Left lung (tissue), 10 donors: ENCODE data around the gene CACNB4. TPM values are rescaled to one million over a fixed set of nuclear protein-coding genes. Genes with fewer than 3 reads are reported as not detected.

ENCODE experiments used
- ATAC-seq: fragments of 200-7000 bp; cut with Tn5 transposase; one replicate; pipeline ENCODE4 v1.9.1; 2020; ENCODE audit warnings: moderate library complexity
- DNase-seq, 4 donors: peaks; one replicate each; pipeline ENCODE4 v3.0.0-alpha.2; 2013 to 2020
- H3K27ac ChIP-seq, 2 donors: fragments of 200-600 bp; sonication (generic) in 1 of 2; one replicate each; pipeline versions ENCODE4 v1.5.0 to v1.8.0; 2020 to 2021
- H3K27me3 ChIP-seq, 2 donors: fragments of 200-600 bp; sonication (generic) in 1 of 2; one replicate each; pipeline versions ENCODE4 v1.5.0 to v1.8.0; 2020 to 2021
- H3K36me3 ChIP-seq, 2 donors: fragments of 200-600 bp; sonication (generic) in 1 of 2; one replicate each; pipeline versions ENCODE4 v1.5.0 to v1.8.0; 2020 to 2021
- H3K4me1 ChIP-seq, 2 donors: fragments of 200-600 bp; one replicate each; pipeline ENCODE4 v1.8.0; 2021
- H3K4me3 ChIP-seq, 2 donors: fragments of 200-600 bp; sonication (generic) in 1 of 2; one replicate each; pipeline versions ENCODE4 v1.5.0 to v1.8.0; 2020 to 2021; ENCODE audit warnings: mild to moderate bottlenecking in 1 of 2
- H3K9me3 ChIP-seq, 2 donors: fragments of 200-600 bp; sonication (generic) in 1 of 2; one replicate each; pipeline versions ENCODE4 v1.5.0 to v1.8.0; 2020 to 2021
- CTCF ChIP-seq, 2 donors: fragments of 200-600 bp; sonication (generic) in 1 of 2; IDR thresholded peaks; one replicate each; pipeline versions ENCODE4 v1.5.0 to v1.8.0; 2021; ENCODE audit warnings: antibody characterized with exemption in 2 of 2
- intact Hi-C, 2 donors: fragments of 100-400 bp; cut with DNase I; formaldehyde crosslinking; loops; one replicate each; pipeline versions ENCODE4 v1.11.2 to v1.14.2; 2022
- polyA plus RNA-seq, 6 donors: library from polyadenylated mRNA; unstranded; fragments of 120-200 nt; gene quantifications; one replicate each; pipeline ENCODE4 v1.2.1, GENCODE V29; 2013; ENCODE audit not compliant: insufficient read length in 6 of 6
- total RNA-seq, 2 donors: library from RNA; stranded (reverse); fragmentation: NEBNext Ultra II Directional; extraction: Animal tissue kit (Norgen Biotek cat#: 25700); gene quantifications; one replicate each; pipeline ENCODE4 v1.2.1, GENCODE V29; 2021
- donor health status: DM: no; HTN: yes; CAD: no.
- donor health status: DM: no; HTN: no; CAD: no.

Gene CACNB4
- total and polyA plus RNA-seq, 8 donors, result 5.9 to 11.2 (median 8.6) TPM

- Histone ChIP-seq H3K4me3 (no peak overlapping the region), H3K27me3 (no peaks in the 10 kb centered on the region), H3K27ac (no peak overlapping the region), H3K4me1 (no peaks in the 10 kb centered on the region), H3K9me3 (peaks cover 0 to 6% of the 10 kb centered on the region in 2 donors), H3K36me3 (peaks cover 0 to 21% of the 10 kb centered on the region in 2 donors)
- TF ChIP-seq CTCF (IDR thresholded peaks at IDR 0.05), result no peak
- DNase-seq (no peak), ATAC-seq (no peak)
- intact Hi-C loops, result no loop called here
Measured at GRCh38 chr2:151790689-151791088, 308.2 kb downstream of the CACNB4 start.

GRCh38 chr2:151789055-151789834, 309.6 kb downstream of the CACNB4 start:
- no peak overlapping the region for H3K27ac ChIP-seq
- ATAC-seq, result no peak
- no peak for TF ChIP-seq CTCF (IDR thresholded peaks at IDR 0.05)
- H3K9me3 ChIP-seq, result peaks cover 0 to 6% of the 10 kb centered on the region in 2 donors
- H3K36me3 ChIP-seq, result peaks cover 0 to 35% of the 10 kb centered on the region in 2 donors
- H3K27me3 ChIP-seq, result no peaks in the 10 kb centered on the region
- intact Hi-C loops, result no loop called here
- DNase-seq, result no peak
- no peaks in the 10 kb centered on the region for H3K4me1 ChIP-seq
- H3K4me3 ChIP-seq, result no peak overlapping the region

DNA sequence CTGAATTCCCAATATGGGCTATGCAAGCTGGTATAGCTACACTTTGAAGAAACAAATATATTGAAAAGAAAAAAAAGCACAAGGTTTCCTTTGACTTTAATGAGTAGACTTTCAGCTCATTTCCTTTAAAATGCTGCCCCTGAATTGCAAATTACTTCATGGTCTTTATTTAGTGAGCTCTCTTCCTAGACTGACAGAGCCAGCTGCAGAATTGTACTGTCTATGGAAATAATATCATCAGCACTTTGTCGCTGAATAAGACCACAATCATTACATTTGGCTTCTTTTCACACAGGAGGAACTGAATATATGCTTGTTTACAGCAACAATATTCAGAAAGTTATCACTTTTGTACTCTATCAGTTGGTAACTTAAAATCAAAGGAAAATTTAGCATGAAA, 312.4 kb downstream of the CACNB4 start:
- H3K27me3 ChIP-seq, result no peaks in the 10 kb centered on the region
- H3K27ac ChIP-seq, result no peak overlapping the region
- H3K4me3 ChIP-seq, result no peak overlapping the region
- peaks cover 0 to under 1% of the 10 kb centered on the region in 2 donors for H3K9me3 ChIP-seq
- no peaks in the 10 kb centered on the region for H3K4me1 ChIP-seq
- ATAC-seq (no peak), DNase-seq (no peak)
- TF ChIP-seq CTCF (IDR thresholded peaks at IDR 0.05), result no peak
- intact Hi-C loops, result no loop called here
- peaks cover 2 to 37% of the 10 kb centered on the region in 2 donors for H3K36me3 ChIP-seq

GRCh38 chr2:151786077-151786476, 312.8 kb downstream of the CACNB4 start:
- DNase-seq (no peak), ATAC-seq (no peak)
- Histone ChIP-seq H3K27ac (no peak overlapping the region), H3K4me1 (no peaks in the 10 kb centered on the region), H3K36me3 (peaks cover 2 to 38% of the 10 kb centered on the region in 2 donors), H3K27me3 (no peaks in the 10 kb centered on the region), H3K4me3 (no peak overlapping the region), H3K9me3 (no peaks in the 10 kb centered on the region)
- TF ChIP-seq CTCF (IDR thresholded peaks at IDR 0.05), result no peak
- intact Hi-C loops, result no loop called here

DNA sequence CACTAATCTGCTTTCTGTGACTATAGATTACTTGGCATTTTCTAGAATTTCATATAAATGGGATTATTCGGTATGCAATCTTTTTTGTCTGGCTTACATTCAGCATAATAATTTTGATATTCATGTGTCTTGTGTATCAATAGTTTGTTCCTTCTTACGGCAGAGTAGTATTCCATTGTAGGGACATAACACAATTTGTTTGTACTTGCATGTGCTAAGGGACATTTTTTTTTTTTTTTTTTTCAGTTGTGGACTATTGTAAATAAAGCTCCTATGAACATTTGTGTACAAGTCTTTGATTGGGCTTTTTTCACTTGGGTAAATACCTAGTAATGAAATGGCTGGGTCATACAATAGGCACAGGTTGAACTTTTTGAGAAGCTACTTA, 315.7 kb downstream of the CACNB4 start:
- peaks cover 0 to 2% of the 10 kb centered on the region in 2 donors for H3K9me3 ChIP-seq
- no peak overlapping the region for H3K4me3 ChIP-seq
- no peaks in the 10 kb centered on the region for H3K27me3 ChIP-seq
- no peak for TF ChIP-seq CTCF (IDR thresholded peaks at IDR 0.05)
- intact Hi-C loops, result no loop called here
- no peaks in the 10 kb centered on the region for H3K4me1 ChIP-seq
- peaks cover 2 to 43% of the 10 kb centered on the region in 2 donors for H3K36me3 ChIP-seq
- H3K27ac ChIP-seq, result no peak overlapping the region
- ATAC-seq (no peak), DNase-seq (no peak)

Other genes starting within 250 kb of the CACNB4 start
- 10 to 100 TPM; 34.2 to 37.4 TPM for gene STAM2, start 76.7 kb upstream of the CACNB4 start, total RNA-seq
- gene STAM2, start 76.7 kb upstream of the CACNB4 start, polyA plus RNA-seq, result 10 to 100 TPM; 40.2 to 47.6 (median 44.8) TPM
- 10 to 100 TPM; 36.3 to 47.6 TPM for gene FMNL2, start 236.1 kb upstream of the CACNB4 start, total RNA-seq
- 10 to 100 TPM; 73.7 to 90.0 (median 79.0) TPM for gene FMNL2, start 236.1 kb upstream of the CACNB4 start, polyA plus RNA-seq